IMR-90 (cell line): ENCODE results near the gene GPR39. TPM values are rescaled to one million over a fixed set of nuclear protein-coding genes. Genes with fewer than 3 reads are reported as not detected.

ENCODE experiments used
- ATAC-seq: fragments of 200-7000 bp; cut with Tn5 transposase; 2 replicates; pipeline ENCODE4 v1.9.1; 2020; ENCODE audit warnings: low read depth, mild to moderate bottlenecking, moderate library complexity
- BruUV-seq: library from RNA; stranded (reverse); fragments of 400-500 nt; replicated peaks from 2 replicates; lab custom pipeline; 2021; lab: Mats Ljungman, UMichigan
- CTCF ChIA-PET: fragments of 300-600 bp; formaldehyde crosslinking; extraction: SDS; loops from one replicate; lab custom pipeline; 2021; ENCODE audit warnings: antibody characterized with exemption; lab: Yijun Ruan, JAX
- POLR2A ChIA-PET: fragments of 300-600 bp; sonication (Branson Sonifier 250); formaldehyde crosslinking; loops from one replicate; lab custom pipeline; 2022; ENCODE audit warnings: antibody characterized with exemption; ENCODE audit not compliant: unreplicated experiment; lab: Charles Lee
- DNase-seq: peaks from one replicate; pipeline ENCODE4 v3.0.0; 2013
- H2AFZ ChIP-seq: replicated peaks from 2 replicates; pipeline ENCODE3; 2013; ENCODE audit warnings: low read length, mild to moderate bottlenecking; ENCODE audit not compliant: poor library complexity
- H2AK5ac ChIP-seq: 2 replicates; pipeline ENCODE4 v1.6.1; 2013; ENCODE audit warnings: low read depth, low read length, inconsistent platforms
- H2AK9ac ChIP-seq: replicated peaks from 2 replicates; pipeline ENCODE3; 2013; ENCODE audit warnings: mild to moderate bottlenecking, low read depth, low read length, moderate library complexity; ENCODE audit not compliant: poor library complexity
- H2BK120ac ChIP-seq: 2 replicates; pipeline ENCODE4 v1.6.1; 2013; ENCODE audit warnings: low read depth, low read length, inconsistent platforms
- H2BK15ac ChIP-seq: 3 replicates; pipeline ENCODE4 v1.6.1; 2013; ENCODE audit warnings: low read depth, low read length, inconsistent platforms
- H2BK20ac ChIP-seq: 2 replicates; pipeline ENCODE4 v1.6.1; 2013; ENCODE audit warnings: low read depth, mild to moderate bottlenecking, inconsistent platforms, low read length, moderate library complexity
- H2BK5ac ChIP-seq: 2 replicates; pipeline ENCODE4 v1.6.1; 2013; ENCODE audit warnings: mild to moderate bottlenecking, low read depth, low read length, inconsistent platforms; ENCODE audit not compliant: poor library complexity, severe bottlenecking
- H3K14ac ChIP-seq: replicated peaks from 2 replicates; pipeline ENCODE4 v1.6.1; 2013; ENCODE audit warnings: low read depth, low read length, inconsistent platforms
- H3K18ac ChIP-seq: 2 replicates; pipeline ENCODE4 v1.6.1; 2013; ENCODE audit warnings: low read depth, low read length, control low read depth
- H3K23ac ChIP-seq: 2 replicates; pipeline ENCODE4 v1.6.1; 2013; ENCODE audit warnings: low read depth, low read length, inconsistent platforms
- H3K27ac ChIP-seq: 2 replicates; pipeline ENCODE4 v1.5.1; 2013; ENCODE audit warnings: mild to moderate bottlenecking, control low read depth, low read length; ENCODE audit not compliant: insufficient read depth
- H3K27me3 ChIP-seq: 2 replicates; pipeline ENCODE4 v1.6.1; 2013; ENCODE audit warnings: low read length; ENCODE audit not compliant: control insufficient read depth, insufficient read depth
- H3K36me3 ChIP-seq: 2 replicates; pipeline ENCODE4 v1.6.1; 2013; ENCODE audit warnings: low read length, mixed read lengths; ENCODE audit not compliant: control insufficient read depth, insufficient read depth
- H3K4ac ChIP-seq: 2 replicates; pipeline ENCODE4 v1.6.1; 2013; ENCODE audit warnings: low read depth, low read length, inconsistent platforms
- H3K4me1 ChIP-seq: 2 replicates; pipeline ENCODE4 v1.6.1; 2013; ENCODE audit warnings: low read length, mixed read lengths; ENCODE audit not compliant: control insufficient read depth, insufficient read depth
- H3K4me2 ChIP-seq: 2 replicates; pipeline ENCODE4 v1.6.1; 2013; ENCODE audit warnings: low read depth, mild to moderate bottlenecking, control low read depth, low read length, moderate library complexity
- H3K4me3 ChIP-seq: 2 replicates; pipeline ENCODE4 v1.5.1; 2013; ENCODE audit warnings: low read depth, mild to moderate bottlenecking, control low read depth, low read length, moderate library complexity; ENCODE audit not compliant: insufficient read depth
- H3K56ac ChIP-seq: 2 replicates; pipeline ENCODE4 v1.6.1; 2013; ENCODE audit warnings: low read length, inconsistent platforms; ENCODE audit not compliant: insufficient read depth; ENCODE audit errors: extremely low read depth
- H3K79me1 ChIP-seq, 2 experiments: 2 replicates each; pipeline ENCODE4 v1.6.1; 2013; ENCODE audit warnings: low read length in 2 of 2, inconsistent platforms in 1 of 2, low read depth in 1 of 2
- H3K9ac ChIP-seq: 2 replicates; pipeline ENCODE4 v1.6.1; 2013; ENCODE audit warnings: low read depth, low read length, control low read depth
- H3K9me1 ChIP-seq: 2 replicates; pipeline ENCODE4 v1.6.1; 2013; ENCODE audit warnings: low read length, inconsistent platforms; ENCODE audit not compliant: insufficient read depth
- H3K9me3 ChIP-seq: 2 replicates; pipeline ENCODE4 v1.6.1; 2013; ENCODE audit warnings: low read length; ENCODE audit not compliant: control insufficient read depth, insufficient read depth
- H4K20me1 ChIP-seq: 2 replicates; pipeline ENCODE4 v1.6.1; 2013; ENCODE audit warnings: low read length, inconsistent platforms; ENCODE audit not compliant: insufficient read depth
- H4K5ac ChIP-seq: 2 replicates; pipeline ENCODE4 v1.6.1; 2013; ENCODE audit warnings: mild to moderate bottlenecking, low read depth, low read length, control low read depth
- H4K8ac ChIP-seq, 2 experiments: 2 replicates each; pipeline ENCODE4 v1.6.1; 2013; ENCODE audit warnings: low read depth in 2 of 2, low read length in 2 of 2, control low read depth in 1 of 2, inconsistent platforms in 1 of 2
- H4K91ac ChIP-seq: 2 replicates; pipeline ENCODE4 v1.6.1; 2013; ENCODE audit warnings: low read depth, low read length, inconsistent platforms; ENCODE audit not compliant: insufficient read depth
- BHLHE40 ChIP-seq: fragments of 150-350 bp; IDR thresholded peaks from 2 replicates; pipeline ENCODE4 v1.6.1; 2016; ENCODE audit warnings: mild to moderate bottlenecking, low read depth, low read length
- CHD1 ChIP-seq: IDR thresholded peaks from 2 replicates; pipeline ENCODE4 v1.6.1; 2012; ENCODE audit warnings: low read depth, low read length, improper control_type of control experiment
- FOS ChIP-seq: fragments of 150-350 bp; IDR thresholded peaks from 2 replicates; pipeline ENCODE4 v1.6.1; 2016; ENCODE audit warnings: low read depth, low read length
- MAFK ChIP-seq: IDR thresholded peaks from 2 replicates; pipeline ENCODE4 v1.6.1; 2012; ENCODE audit warnings: low read depth, low read length, improper control_type of control experiment
- WGBS, 2 experiments: methylation state at CpG; one replicate each; pipeline versions ENCODE4 v1.1.5 to v1.1.7; 2013; ENCODE audit warnings: missing lambda C conversion rate in 2 of 2; ENCODE audit not compliant: insufficient read length in 1 of 2; ENCODE audit errors: extremely low coverage in 2 of 2; 5-methylcytosine and 5-hydroxymethylcytosine counted together
- dilution Hi-C: fragments of 300-500 bp; cut with HindIII; formaldehyde crosslinking; loops from one replicate; pipeline ENCODE4 v1.14.3; 2018; ENCODE audit warnings: low sequenced_read_pairs; ENCODE audit not compliant: unreplicated experiment
- in situ Hi-C: fragments of 300-500 bp; cut with MboI; formaldehyde crosslinking; loops from 3 replicates; pipeline ENCODE4 v1.14.3; 2019; ENCODE audit warnings: low sequenced_read_pairs, inconsistent platforms, mixed read lengths
- intact Hi-C: fragments of 100-400 bp; cut with micrococcal nuclease; formaldehyde crosslinking; loops from 2 replicates; pipeline ENCODE4 v1.10.0; 2022
- polyA plus RNA-seq, 3 experiments: library from polyadenylated mRNA; depleted of rRNA; stranded (reverse); fragments of >200 nt; gene quantifications; 2 replicates each; pipeline ENCODE4 v1.2.3, GENCODE V29; 2012; ENCODE audit warnings: low replicate concordance in 1 of 3
- total RNA-seq: library from RNA; depleted of rRNA; stranded (reverse); fragments of >200 nt; gene quantifications from 2 replicates; pipeline ENCODE4 v1.2.3, GENCODE V29; 2012
- TF ChIP-seq, protein P1 (sequence below): conservative IDR thresholded peaks from 2 replicates; pipeline ENCODE4 v1.5.1; 2012; ENCODE audit warnings: mild to moderate bottlenecking, low read depth, low read length, improper control_type of control experiment

GPR39 gene
- total and polyA plus RNA-seq, 2 of the 4 experiments (the other 2 are of a cell fraction) = 4.4 to 9.0 TPM

- WGBS, 2 experiments = no CpG with 5 or more reads among the region's 3 CpGs
- TF ChIP-seq CHD1 (no peak), MAFK (no peak), BHLHE40 (no peak), FOS (no peak)
- TF ChIP-seq, protein P1, sequence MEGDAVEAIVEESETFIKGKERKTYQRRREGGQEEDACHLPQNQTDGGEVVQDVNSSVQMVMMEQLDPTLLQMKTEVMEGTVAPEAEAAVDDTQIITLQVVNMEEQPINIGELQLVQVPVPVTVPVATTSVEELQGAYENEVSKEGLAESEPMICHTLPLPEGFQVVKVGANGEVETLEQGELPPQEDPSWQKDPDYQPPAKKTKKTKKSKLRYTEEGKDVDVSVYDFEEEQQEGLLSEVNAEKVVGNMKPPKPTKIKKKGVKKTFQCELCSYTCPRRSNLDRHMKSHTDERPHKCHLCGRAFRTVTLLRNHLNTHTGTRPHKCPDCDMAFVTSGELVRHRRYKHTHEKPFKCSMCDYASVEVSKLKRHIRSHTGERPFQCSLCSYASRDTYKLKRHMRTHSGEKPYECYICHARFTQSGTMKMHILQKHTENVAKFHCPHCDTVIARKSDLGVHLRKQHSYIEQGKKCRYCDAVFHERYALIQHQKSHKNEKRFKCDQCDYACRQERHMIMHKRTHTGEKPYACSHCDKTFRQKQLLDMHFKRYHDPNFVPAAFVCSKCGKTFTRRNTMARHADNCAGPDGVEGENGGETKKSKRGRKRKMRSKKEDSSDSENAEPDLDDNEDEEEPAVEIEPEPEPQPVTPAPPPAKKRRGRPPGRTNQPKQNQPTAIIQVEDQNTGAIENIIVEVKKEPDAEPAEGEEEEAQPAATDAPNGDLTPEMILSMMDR = no peak
- no peak overlapping the region for H3K27ac ChIP-seq
- H3K18ac ChIP-seq = no peak overlapping the region
- no peak overlapping the region for H2BK15ac ChIP-seq
- H3K4me1 ChIP-seq = 0 out of 2 replicates have a peak, but pooled peaks cover 2% of the 10 kb centered on the region
- H2BK20ac ChIP-seq = no peak overlapping the region
- no peak overlapping the region for H2AK5ac ChIP-seq
- POLR2A ChIA-PET = no interaction called here
- peaks cover 7% of the 10 kb centered on the region for H3K27me3 ChIP-seq
- no peak for ATAC-seq
- H2BK120ac ChIP-seq = no peak overlapping the region
- no peak for DNase-seq
- H3K14ac ChIP-seq = no peak overlapping the region
- H4K91ac ChIP-seq = no peak overlapping the region
- H2BK5ac ChIP-seq = no peak overlapping the region
- H3K79me1 ChIP-seq = no peaks in the 10 kb centered on the region
- H3K9me1 ChIP-seq = no peaks in the 10 kb centered on the region
- dilution Hi-C loops (no loop called here), in situ Hi-C loops (no loop called here), intact Hi-C loops (no loop called here)
- no peak overlapping the region for H3K4me3 ChIP-seq
- H3K9me3 ChIP-seq = no peaks in the 10 kb centered on the region
- H3K36me3 ChIP-seq = no peaks in the 10 kb centered on the region
- BruUV-seq = no TSS peak
- H3K4me2 ChIP-seq = no peak overlapping the region
- H4K20me1 ChIP-seq = no peaks in the 10 kb centered on the region
- H3K4ac ChIP-seq = no peak overlapping the region
- CTCF ChIA-PET = no interaction called here
- H3K56ac ChIP-seq = no peak overlapping the region
- H3K9ac ChIP-seq = no peak overlapping the region
- H4K8ac ChIP-seq = no peak overlapping the region
- no peak overlapping the region for H4K5ac ChIP-seq
- H2AFZ ChIP-seq = no peak overlapping the region
- H3K23ac ChIP-seq = no peak overlapping the region
- no peak overlapping the region for H2AK9ac ChIP-seq
These were observed 44.3 kb upstream of the GPR39 start for GRCh38 chr2:132372276-132372675.
